HAP-1 (cell line): ENCODE results near the gene TMEFF2.

Source experiments
- DNase-seq, 2 experiments: peaks; one replicate each; pipeline ENCODE4 v3.0.0-alpha.2; 2016 to 2020; ENCODE audit warnings: low spot score in 2 of 2
- H3K27me3 ChIP-seq: fragments of 250-450 bp; sonication (Bioruptor Pico); 2 replicates; pipeline ENCODE4 v1.5.1; 2020; ENCODE audit warnings: low read depth, mild to moderate bottlenecking, moderate library complexity
- H3K36me3 ChIP-seq: fragments of 250-450 bp; sonication (Bioruptor Pico); replicated peaks from 2 replicates; pipeline ENCODE4 v1.5.1; 2020; ENCODE audit warnings: mild to moderate bottlenecking
- H3K4me1 ChIP-seq: fragments of 250-450 bp; sonication (Bioruptor Pico); 2 replicates; pipeline ENCODE4 v1.5.1; 2020; ENCODE audit warnings: mild to moderate bottlenecking
- H3K4me3 ChIP-seq: fragments of 250-450 bp; sonication (Bioruptor Pico); 2 replicates; pipeline ENCODE4 v1.5.1; 2020; ENCODE audit warnings: mild to moderate bottlenecking, moderate library complexity
- H3K9me3 ChIP-seq: fragments of 250-450 bp; sonication (Bioruptor Pico); 2 replicates; pipeline ENCODE4 v1.5.1; 2020; ENCODE audit warnings: mild to moderate bottlenecking, moderate library complexity
- in situ Hi-C: fragments of 300-500 bp; cut with MboI; formaldehyde crosslinking; loops from 3 replicates; pipeline ENCODE4 v1.14.3; 2020; ENCODE audit warnings: low sequenced_read_pairs, inconsistent platforms, mixed read lengths

The TMEFF2 gene, protein sequence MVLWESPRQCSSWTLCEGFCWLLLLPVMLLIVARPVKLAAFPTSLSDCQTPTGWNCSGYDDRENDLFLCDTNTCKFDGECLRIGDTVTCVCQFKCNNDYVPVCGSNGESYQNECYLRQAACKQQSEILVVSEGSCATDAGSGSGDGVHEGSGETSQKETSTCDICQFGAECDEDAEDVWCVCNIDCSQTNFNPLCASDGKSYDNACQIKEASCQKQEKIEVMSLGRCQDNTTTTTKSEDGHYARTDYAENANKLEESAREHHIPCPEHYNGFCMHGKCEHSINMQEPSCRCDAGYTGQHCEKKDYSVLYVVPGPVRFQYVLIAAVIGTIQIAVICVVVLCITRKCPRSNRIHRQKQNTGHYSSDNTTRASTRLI

DNA sequence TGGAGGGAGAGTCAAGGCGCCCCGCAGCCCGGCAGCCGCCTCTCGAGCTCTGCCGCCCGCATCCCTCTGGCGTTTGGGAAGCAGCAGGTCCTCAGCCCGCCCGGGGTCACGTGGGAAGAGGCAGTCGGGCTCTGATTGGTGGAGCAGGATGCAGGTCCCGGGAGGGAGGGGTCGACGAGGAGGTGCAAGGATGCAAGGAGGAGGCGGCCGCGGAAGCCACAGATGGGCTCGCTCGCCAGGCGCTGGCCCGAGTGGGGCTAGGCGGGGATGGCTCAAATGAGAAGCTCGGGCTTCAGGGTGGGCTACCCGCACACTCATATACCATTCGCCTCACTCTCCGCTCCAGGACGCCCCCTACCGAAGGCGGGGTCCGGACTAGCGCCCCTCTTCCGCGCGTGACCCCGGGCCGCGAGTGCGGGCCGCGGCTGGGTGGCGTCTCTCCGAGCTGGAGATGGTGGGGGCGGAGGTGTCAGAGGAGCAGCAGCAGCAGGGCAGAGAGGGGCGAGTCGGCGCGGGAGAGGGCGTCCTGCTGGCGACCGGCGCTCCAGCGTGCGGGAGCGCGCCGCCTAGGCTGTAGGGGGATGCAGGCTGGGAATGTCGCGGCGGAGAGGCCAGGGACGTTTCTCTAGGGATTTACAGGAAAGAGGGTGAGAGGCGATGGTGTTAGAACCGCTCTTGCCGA lies at the start of gene TMEFF2:
TMEFF2 (minus strand) TSS at position 68 of the 682 bp plus-strand sequence. CDS start 409 bp downstream, outside the sequence.
- Histone ChIP-seq H3K36me3 (no peaks in the 10 kb centered on the region), H3K27me3 (peaks cover 23% of the 10 kb centered on the region), H3K9me3 (no peaks in the 10 kb centered on the region), H3K4me3 (peak within 1 kb of the TSS; percentile 49), H3K4me1 (peaks cover 2% of the 10 kb centered on the region; the same call in 1 of the 2 replicates)
- in situ Hi-C loops, result no loop called here
- DNase-seq, result peak; percentile 83 to 97

DNA sequence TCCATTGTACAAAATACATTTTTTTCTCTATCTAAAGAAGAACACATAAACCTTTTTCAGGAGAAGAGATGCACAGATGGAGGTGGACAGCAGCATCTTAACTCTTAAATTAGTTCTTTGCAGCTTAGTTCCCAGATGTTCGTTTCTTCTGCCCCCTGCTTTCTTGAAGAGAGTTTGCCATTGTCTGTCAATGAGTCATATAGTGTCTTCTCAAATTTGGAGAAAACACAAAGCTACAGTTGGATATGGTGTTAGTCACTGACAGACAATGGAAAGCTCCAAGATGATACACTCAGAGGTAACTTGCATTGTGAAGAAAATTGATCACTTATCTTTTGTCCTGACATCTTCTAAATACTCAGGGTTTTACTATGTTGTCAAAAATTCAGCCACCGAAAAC lies 48.8 kb upstream of the TMEFF2 start:
- no peaks in the 10 kb centered on the region for H3K4me1 ChIP-seq
- DNase-seq, result no peak
- H3K36me3 ChIP-seq, result no peaks in the 10 kb centered on the region
- no peaks in the 10 kb centered on the region for H3K9me3 ChIP-seq
- in situ Hi-C loops, result no loop called here
- H3K4me3 ChIP-seq, result no peak overlapping the region
- no peaks in the 10 kb centered on the region for H3K27me3 ChIP-seq

DNA sequence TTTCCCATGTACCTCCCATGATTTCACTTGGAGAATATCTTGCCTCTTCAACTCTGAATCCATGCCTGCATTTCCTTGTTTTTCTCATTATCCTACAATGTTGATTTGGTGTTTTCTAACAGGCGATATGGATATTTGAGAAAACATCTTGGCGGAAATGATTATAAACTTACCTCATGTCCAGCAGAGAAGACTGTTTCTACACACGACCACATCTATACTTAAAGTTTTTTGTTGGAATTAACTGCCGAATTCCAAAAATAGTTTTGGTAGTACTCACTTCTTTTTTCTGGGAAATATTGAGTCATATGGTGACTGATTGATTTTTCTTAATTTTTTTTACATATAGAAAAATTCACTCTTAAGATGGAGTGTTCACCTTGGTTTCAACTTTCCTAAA lies 41.4 kb upstream of the TMEFF2 start:
- Histone ChIP-seq H3K36me3 (no peaks in the 10 kb centered on the region), H3K4me1 (no peaks in the 10 kb centered on the region), H3K27me3 (no peaks in the 10 kb centered on the region), H3K9me3 (no peaks in the 10 kb centered on the region), H3K4me3 (no peak overlapping the region)
- DNase-seq, result no peak
- in situ Hi-C loops, result no loop called here

DNA sequence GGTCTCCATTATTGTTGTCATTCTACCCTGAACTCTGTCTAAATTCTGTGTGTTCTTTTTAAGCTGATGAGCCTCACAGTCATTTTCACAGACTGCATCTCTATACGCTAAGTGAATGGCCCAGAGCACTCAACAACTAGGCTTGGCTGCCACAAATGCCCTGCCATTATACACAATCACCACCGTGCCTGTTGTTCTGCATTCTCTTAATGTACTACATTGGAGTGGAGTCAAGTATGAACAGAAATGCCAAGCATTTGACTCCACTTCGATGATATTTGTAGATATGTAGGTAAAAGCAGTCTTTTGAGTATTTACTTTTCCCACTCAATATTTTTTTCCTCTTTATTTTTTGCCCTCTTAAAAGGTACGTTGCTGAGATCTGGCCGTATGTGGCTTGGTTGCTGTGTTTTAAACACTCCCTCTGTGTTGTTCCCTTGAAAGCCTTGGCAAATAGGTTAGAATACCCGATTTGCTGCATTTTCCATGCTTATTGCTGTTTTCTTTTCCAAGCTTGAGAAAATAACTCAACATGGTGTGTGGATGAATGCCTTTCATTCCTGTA lies 36.2 kb upstream of the TMEFF2 start:
- Histone ChIP-seq H3K36me3 (no peaks in the 10 kb centered on the region), H3K4me3 (no peak overlapping the region), H3K9me3 (no peaks in the 10 kb centered on the region), H3K4me1 (no peaks in the 10 kb centered on the region), H3K27me3 (no peaks in the 10 kb centered on the region)
- in situ Hi-C loops, result no loop called here
- DNase-seq, result no peak

DNA sequence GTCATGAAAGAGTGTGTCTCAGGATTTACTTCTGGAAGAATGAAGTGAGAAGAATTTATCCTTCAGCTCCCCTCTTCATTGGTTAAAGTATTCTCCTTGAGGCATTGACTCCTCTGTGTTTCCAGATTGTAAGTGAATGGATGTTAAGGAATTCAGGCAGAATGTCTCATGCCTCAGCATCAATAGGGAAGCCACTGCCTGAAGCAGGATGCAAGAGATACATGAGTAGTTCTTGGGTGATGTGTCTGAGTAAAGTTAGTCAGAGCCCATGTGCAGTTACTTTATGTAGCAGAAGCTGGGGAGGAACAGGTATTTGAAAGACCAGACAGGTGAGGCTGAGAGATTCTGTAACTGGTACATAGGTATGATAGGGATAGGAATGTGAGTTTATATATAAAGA lies 34.0 kb upstream of the TMEFF2 start:
- Histone ChIP-seq H3K36me3 (no peaks in the 10 kb centered on the region), H3K4me3 (no peak overlapping the region), H3K27me3 (no peaks in the 10 kb centered on the region), H3K9me3 (no peaks in the 10 kb centered on the region), H3K4me1 (no peaks in the 10 kb centered on the region)
- DNase-seq, result no peak
- in situ Hi-C loops, result no loop called here

DNA sequence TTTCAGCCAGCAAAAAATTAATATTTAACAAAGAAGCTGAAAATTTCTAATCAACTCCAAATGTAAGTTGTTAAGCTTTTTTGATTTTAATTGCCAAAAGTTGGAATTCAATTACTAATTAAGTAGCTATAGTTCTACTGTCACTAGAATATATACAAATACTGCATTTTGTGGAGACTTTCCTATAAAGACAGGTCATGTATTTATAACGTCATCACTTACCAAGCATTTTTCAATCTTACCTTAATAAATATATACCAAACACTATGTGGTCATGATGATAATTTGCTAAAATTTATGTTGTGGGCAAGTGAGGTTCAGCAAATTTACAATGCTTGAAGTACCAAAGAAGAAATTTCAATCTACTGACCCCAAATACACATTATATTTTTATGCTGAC lies 24.2 kb upstream of the TMEFF2 start:
- no peak for DNase-seq
- Histone ChIP-seq H3K9me3 (no peaks in the 10 kb centered on the region), H3K27me3 (no peaks in the 10 kb centered on the region), H3K36me3 (no peaks in the 10 kb centered on the region), H3K4me3 (no peak overlapping the region), H3K4me1 (peaks cover 6% of the 10 kb centered on the region; the same call in 1 of the 2 replicates)
- in situ Hi-C loops, result no loop called here

DNA sequence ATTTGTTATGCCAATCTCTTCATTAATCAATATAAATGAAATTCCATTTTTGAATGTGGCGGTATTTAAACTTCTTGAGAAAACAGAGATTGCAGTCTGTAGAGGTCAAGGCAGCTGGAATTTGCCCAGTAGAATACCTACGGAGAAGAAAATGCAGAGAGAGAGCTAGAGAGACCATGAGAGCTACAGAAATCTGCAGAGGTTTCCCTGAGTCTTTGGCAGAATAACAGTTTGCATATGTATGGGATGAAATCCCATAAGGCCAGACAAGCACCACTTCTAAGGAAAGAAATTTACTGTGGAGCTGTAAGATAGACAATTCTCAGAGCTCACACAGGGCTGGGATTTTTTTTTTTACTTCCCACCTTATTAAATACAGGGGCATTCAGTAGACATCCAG lies 23.6 kb upstream of the TMEFF2 start:
- in situ Hi-C loops, result no loop called here

DNA sequence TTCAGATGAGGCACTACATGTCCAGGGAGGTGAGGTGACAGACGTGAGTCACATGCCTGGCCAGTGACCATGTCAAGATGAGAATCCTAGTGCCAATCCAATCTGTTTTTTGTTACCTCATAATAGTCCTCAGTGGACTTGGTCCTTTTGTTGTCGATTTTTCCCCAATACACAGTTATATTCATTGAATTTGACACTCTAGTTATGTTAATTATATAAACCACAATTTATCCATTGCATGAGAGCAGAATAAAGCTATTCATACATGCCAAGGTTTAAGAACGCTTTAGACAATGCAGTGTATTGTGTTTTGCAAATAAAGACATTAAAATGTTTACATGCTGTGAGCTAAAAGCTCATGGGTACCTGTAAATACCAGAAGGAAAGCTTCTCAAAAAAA lies 21.6 kb upstream of the TMEFF2 start:
- Histone ChIP-seq H3K27me3 (no peaks in the 10 kb centered on the region), H3K36me3 (no peaks in the 10 kb centered on the region), H3K4me3 (no peak overlapping the region), H3K9me3 (no peaks in the 10 kb centered on the region), H3K4me1 (peaks cover 6% of the 10 kb centered on the region; the same call in 1 of the 2 replicates)
- in situ Hi-C loops, result no loop called here
- DNase-seq, result peak; percentile 8 to 45

More for the DNA sequence above, 23.6 kb upstream of the TMEFF2 start:
- H3K27me3 ChIP-seq, result no peaks in the 10 kb centered on the region
- no peaks in the 10 kb centered on the region for H3K9me3 ChIP-seq
- H3K4me3 ChIP-seq, result no peak overlapping the region
- H3K36me3 ChIP-seq, result no peaks in the 10 kb centered on the region
- H3K4me1 ChIP-seq, result peaks cover 6% of the 10 kb centered on the region; the same call in 1 of the 2 replicates
- no peak for DNase-seq

DNA sequence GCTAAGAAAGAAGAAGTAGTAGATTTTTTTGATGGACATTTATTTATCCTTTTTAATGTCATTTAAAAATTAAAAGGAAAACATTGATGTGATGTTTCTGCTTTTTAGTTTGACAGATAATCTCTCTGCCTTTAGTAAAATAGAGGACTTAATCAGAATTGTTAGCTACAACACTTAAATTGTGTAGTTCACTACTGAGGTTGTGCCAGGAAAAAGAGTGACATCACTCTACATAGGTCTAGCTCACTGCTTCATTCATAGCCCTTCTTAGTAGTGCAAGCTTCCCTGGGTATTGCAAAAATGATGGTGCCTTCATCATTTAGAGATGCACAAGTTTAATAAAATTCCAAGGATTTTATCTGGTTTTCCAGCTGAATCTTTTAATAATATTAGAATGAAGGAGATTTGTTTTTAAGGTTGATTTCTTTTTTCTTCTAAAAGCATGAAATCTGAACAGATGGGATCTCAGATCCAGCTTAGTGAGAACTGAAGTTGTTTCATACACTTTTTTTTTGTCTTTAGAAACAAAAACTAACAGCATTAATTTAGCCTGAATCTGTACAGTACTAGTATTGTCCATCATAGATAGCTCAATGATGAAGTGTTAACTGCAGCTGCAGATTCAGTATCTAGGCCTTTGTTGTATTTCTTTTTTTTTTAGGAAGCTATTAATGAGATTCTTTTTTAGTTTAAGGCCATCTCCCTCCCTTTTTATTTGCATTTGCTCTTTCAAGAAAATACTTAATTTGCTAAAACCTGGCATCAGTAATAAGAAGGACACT lies 20.6 kb upstream of the TMEFF2 start:
- no peaks in the 10 kb centered on the region for H3K36me3 ChIP-seq
- H3K27me3 ChIP-seq, result no peaks in the 10 kb centered on the region
- no peak for DNase-seq
- no peaks in the 10 kb centered on the region for H3K9me3 ChIP-seq
- no peak overlapping the region for H3K4me3 ChIP-seq
- H3K4me1 ChIP-seq, result peaks cover 6% of the 10 kb centered on the region; the same call in 1 of the 2 replicates
- in situ Hi-C loops, result no loop called here

DNA sequence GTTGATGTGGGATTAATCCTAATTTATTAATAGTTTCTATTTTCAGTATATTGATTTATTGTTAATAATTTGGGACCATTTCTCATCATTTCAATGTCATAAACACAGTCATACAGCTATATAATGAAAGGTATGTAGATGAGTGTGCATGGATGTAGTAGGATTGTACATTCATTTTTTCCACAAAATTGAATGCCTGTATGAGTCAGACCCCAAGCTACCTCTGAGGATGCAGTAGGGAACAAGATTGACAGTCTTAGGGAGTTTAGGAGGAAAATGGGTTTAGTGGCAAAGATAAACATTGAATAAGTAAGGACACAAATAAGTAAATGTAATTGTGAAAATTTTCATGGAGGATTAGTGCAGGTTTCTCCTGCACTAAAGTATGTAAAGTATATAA lies 14.1 kb upstream of the TMEFF2 start:
- in situ Hi-C loops, result no loop called here
- no peaks in the 10 kb centered on the region for H3K4me1 ChIP-seq
- no peaks in the 10 kb centered on the region for H3K36me3 ChIP-seq
- H3K4me3 ChIP-seq, result no peak overlapping the region
- no peak for DNase-seq
- H3K9me3 ChIP-seq, result no peaks in the 10 kb centered on the region
- H3K27me3 ChIP-seq, result no peaks in the 10 kb centered on the region

DNA sequence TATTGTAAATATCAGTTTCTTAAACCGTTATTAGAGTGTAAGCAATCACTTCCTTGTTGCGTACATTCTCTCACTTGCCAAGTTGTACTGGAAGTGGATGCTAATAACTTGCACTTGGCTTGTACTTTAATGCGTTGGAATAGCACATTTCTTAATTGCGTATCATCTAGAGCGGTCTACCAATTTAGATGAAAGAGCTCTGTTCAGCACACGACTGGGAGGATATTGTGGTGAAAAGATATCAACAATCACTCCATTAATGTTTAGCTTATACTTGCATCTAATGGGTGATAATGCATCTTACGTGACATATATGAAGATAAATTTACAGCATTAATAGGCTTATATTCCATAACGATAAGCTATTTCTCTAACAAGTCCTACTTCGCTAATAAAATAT lies 11.7 kb upstream of the TMEFF2 start:
- no peak for DNase-seq

DNA sequence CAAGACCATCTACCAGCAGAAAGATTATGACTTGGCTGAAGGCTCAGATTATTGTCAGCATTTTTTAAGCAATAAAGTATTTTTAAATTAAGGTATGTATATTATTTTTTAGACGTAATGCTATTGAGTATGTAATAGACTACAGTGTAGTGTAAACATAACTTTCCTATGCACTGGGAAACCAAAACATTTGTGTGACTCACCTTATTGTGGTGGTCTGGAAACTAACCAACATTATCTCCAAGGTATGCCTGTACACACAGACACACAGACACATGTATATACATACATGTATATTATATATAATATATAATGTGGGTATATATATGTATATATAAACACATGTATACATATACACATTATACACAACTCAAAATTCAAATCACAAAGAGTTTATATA lies 9.1 kb upstream of the TMEFF2 start:
- in situ Hi-C loops, result no loop called here
- Histone ChIP-seq H3K4me3 (no peak overlapping the region), H3K36me3 (no peaks in the 10 kb centered on the region), H3K9me3 (no peaks in the 10 kb centered on the region), H3K27me3 (no peaks in the 10 kb centered on the region), H3K4me1 (no peaks in the 10 kb centered on the region)
- DNase-seq, result no peak

More for the DNA sequence above, 11.7 kb upstream of the TMEFF2 start:
- Histone ChIP-seq H3K4me3 (no peak overlapping the region), H3K36me3 (no peaks in the 10 kb centered on the region), H3K4me1 (no peaks in the 10 kb centered on the region), H3K27me3 (no peaks in the 10 kb centered on the region), H3K9me3 (no peaks in the 10 kb centered on the region)
- in situ Hi-C loops, result no loop called here

DNA sequence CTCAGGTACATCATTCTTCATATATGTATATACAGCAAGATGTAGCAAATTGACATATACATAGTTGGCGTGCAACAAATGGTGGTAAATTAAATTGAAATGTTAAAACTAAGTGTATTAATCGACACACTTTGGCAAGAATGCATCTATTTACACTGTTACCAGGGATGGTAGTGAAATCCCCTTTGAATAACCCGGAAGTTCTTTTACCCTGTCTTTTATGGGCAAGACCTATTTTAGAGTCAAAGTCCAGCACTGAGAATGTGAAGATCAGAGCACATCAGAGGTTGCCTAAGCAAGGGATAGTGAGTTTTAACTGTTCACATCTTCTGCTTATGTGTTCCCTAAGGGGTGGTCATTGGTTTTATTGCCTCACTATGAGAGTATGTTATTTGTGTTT lies 7.6 kb upstream of the TMEFF2 start:
- in situ Hi-C loops, result no loop called here

More for the DNA sequence above, 7.6 kb upstream of the TMEFF2 start:
- H3K36me3 ChIP-seq, result no peaks in the 10 kb centered on the region
- no peaks in the 10 kb centered on the region for H3K9me3 ChIP-seq
- no peaks in the 10 kb centered on the region for H3K4me1 ChIP-seq
- H3K4me3 ChIP-seq, result no peak overlapping the region
- no peaks in the 10 kb centered on the region for H3K27me3 ChIP-seq
- DNase-seq, result no peak
